Fibroblast of mammary gland (primary cell): ENCODE results near the gene UEVLD.

ENCODE experiments used
- DNase-seq: peaks from one replicate; pipeline ENCODE4 v3.0.0-alpha.2; 2010; ENCODE audit warnings: low read depth
- H3K4me3 ChIP-seq: 2 replicates; pipeline ENCODE4 v1.5.1; 2011; ENCODE audit warnings: low read depth, mild to moderate bottlenecking, low read length, moderate library complexity; ENCODE audit not compliant: control insufficient read depth
- TF ChIP-seq, protein P1 (sequence below): conservative IDR thresholded peaks from 2 replicates; pipeline ENCODE4 v1.5.1; 2011; ENCODE audit warnings: low read depth, low read length, inconsistent platforms; ENCODE audit not compliant: control insufficient read depth, insufficient read depth

UEVLD gene

DNA sequence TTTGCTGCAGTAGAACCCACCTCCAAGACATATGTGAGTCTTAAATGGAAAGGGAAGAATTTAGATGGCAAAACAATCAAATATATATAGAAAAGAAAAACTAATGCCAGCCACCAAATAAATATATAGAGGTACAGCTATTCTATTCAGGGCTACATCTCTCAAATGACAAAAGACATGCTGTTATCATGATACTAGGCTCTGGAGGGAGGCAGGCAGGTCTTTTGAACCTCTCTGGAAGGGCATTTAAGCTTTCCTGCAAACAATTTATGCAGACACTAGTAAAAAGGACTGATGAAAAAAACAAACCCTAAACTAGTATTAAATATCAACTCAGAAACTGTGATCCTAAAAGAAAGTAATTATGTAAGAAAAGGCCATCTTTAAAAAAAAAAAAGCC, 24.4 kb downstream of the UEVLD start:
- TF ChIP-seq, protein P1, sequence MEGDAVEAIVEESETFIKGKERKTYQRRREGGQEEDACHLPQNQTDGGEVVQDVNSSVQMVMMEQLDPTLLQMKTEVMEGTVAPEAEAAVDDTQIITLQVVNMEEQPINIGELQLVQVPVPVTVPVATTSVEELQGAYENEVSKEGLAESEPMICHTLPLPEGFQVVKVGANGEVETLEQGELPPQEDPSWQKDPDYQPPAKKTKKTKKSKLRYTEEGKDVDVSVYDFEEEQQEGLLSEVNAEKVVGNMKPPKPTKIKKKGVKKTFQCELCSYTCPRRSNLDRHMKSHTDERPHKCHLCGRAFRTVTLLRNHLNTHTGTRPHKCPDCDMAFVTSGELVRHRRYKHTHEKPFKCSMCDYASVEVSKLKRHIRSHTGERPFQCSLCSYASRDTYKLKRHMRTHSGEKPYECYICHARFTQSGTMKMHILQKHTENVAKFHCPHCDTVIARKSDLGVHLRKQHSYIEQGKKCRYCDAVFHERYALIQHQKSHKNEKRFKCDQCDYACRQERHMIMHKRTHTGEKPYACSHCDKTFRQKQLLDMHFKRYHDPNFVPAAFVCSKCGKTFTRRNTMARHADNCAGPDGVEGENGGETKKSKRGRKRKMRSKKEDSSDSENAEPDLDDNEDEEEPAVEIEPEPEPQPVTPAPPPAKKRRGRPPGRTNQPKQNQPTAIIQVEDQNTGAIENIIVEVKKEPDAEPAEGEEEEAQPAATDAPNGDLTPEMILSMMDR: no peak
- H3K4me3 ChIP-seq: no peak overlapping the region
- DNase-seq: no peak

- DNase-seq: peak; percentile 26
- H3K4me3 ChIP-seq: no peak overlapping the region
Observed at GRCh38 chr11:18563090-18563730, 25.3 kb downstream of the UEVLD start.

DNA sequence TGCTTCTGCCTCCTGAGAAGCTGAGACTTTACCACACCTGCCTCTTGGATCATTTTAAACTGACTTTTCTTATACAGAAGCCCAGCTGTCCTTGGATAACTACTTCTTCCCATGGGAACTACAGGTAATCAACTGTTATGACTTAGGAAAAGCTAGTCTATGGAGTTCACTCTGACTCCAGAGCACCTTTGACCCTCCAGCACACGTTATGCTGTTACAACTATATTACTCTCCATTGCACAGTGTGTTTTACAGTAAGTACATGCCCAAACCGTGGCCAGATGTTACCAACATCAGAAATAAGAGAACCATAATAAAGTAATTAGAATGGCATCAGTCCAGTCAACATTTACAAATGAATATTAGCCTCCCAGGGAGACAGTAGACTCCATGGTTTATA, 40.5 kb downstream of the UEVLD start:
- DNase-seq: no peak
- TF ChIP-seq, protein P1: no peak
- H3K4me3 ChIP-seq: no peak overlapping the region

More at GRCh38 chr11:18563090-18563730, 25.3 kb downstream of the UEVLD start:
- TF ChIP-seq, protein P1: no peak

DNA sequence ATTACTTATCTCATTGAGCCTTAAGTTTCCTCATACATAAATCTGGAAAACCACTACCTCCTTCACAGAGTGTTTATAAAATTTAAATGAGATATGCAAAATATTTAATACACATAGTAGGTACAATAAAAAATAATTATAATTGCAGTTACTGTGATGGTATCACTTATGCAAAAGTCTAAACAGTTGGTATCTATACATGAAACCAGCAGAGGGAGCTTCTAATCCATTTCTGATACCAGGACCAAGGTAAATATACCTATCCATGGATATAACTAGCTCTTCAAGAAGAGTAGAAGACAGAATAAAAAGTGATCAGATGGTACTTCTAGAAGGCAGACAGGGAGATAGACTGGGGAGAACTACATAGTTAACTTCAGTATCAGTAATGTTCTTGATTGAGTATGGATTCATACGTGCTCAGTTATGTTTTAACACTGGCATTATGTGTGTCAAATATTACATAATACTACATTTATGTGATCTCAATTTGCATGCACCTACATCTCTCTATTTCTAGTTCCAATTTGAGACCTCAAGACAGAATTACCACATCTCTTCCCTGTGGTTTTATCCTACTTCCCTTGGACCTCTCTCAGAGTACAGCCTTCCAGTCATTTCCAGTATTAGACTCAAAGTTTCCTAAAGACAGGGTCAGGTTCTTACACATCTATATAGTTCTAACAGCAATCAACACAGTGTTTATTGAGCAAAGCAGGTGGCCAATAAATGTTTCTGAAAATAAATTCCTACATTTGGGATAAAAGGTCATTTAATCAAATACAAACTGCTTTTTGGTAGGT, 48.1 kb downstream of the UEVLD start:
- TF ChIP-seq, protein P1: peak; percentile 41
- no peak overlapping the region for H3K4me3 ChIP-seq
- DNase-seq: peak; percentile 35

DNA sequence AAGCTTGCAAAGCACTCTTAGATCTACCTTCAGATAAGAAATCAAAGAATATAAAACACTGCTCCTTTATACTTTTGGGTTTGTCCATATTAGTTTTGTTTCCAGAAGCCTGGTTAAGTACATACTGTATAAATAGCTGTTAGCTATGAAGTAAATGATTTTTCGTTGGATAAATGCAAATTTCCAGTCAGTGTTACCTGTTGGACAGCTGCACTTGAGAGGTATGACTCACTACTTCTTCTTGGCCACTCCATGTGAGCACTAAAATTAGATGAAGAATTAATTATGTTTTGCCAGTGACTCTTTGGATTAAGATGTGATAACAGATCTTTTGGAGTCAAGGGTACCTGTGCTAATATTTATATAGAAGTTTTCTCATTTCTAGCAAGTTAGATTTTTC, 52.3 kb downstream of the UEVLD start:
- TF ChIP-seq, protein P1: no peak
- DNase-seq: no peak
- H3K4me3 ChIP-seq: no peak overlapping the region

DNA sequence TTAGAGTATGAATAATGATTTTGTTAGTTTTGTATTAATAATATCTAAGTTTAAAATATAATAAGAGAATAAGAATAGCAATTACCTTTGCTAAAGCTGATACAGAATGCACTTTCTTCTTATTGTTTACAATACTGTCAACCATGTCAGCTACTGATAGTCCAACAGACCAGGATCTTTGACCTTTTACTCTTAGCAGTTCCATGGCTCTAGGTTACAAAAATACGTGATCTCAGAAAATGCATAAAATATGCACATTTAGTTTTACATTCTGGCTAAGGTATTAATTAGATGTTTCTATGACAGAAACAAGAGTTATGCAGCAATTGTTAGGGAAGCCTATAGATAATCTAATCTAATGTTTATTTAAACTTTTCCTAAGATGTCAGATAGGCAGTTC, 54.3 kb downstream of the UEVLD start:
- no peak for DNase-seq
- TF ChIP-seq, protein P1: no peak
- H3K4me3 ChIP-seq: no peak overlapping the region
